AG10803 (cell line): ENCODE data around the gene CTXN1.

Experiments
- DNase-seq: peaks from one replicate; pipeline ENCODE4 v3.0.0; 2010; ENCODE audit warnings: low read depth
- H3K4me3 ChIP-seq: 2 replicates; pipeline ENCODE4 v1.5.1; 2011; ENCODE audit warnings: mild to moderate bottlenecking, low read length, control low read depth
- CTCF ChIP-seq: conservative IDR thresholded peaks from 2 replicates; pipeline ENCODE4 v1.5.1; 2011; ENCODE audit warnings: mild to moderate bottlenecking, low read length, control low read depth, inconsistent platforms

Gene CTXN1

DNA sequence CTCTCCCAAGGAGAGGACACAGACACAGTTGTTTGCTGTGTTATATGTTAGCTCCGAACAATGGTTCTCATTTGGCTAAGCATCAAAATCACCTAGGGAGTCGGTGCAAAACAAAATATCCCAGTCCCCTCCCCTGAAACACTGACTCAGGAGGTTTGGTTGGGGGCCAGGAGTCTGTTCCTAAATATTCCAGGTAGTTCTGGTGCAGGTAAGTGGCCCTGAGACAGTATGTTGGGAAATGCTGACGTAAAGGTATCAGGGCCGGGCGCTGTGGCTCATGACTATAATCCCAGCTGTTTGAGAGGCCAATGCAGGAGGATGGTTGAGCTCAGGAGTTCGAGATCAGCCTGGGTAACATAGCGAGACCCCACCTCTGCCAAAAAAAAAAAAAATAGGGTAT is 24.6 kb downstream of the CTXN1 start:
- DNase-seq = no peak
- no peak overlapping the region for H3K4me3 ChIP-seq
- TF ChIP-seq CTCF = no peak

DNA sequence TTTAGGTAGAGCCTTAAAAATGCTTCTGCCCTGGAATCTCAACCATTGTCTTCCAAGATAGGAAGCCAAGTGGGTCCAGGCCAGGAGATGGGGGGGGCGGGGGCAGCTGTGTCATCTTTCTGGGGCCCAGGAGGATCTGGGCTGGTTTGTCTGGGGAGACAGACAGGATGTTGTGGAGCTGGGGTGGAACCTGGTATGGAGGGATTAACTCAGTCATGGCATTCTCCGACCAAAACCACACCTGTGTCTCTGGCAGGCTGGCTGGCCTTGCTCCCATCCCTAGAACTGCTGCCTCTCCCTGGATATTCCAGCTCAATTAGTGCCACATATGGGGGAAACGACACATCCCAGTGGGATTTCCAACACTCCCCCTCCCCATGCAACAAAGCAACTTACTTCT is 25.0 kb downstream of the CTXN1 start:
- no peak for DNase-seq
- no peak for TF ChIP-seq CTCF
- no peak overlapping the region for H3K4me3 ChIP-seq

DNA sequence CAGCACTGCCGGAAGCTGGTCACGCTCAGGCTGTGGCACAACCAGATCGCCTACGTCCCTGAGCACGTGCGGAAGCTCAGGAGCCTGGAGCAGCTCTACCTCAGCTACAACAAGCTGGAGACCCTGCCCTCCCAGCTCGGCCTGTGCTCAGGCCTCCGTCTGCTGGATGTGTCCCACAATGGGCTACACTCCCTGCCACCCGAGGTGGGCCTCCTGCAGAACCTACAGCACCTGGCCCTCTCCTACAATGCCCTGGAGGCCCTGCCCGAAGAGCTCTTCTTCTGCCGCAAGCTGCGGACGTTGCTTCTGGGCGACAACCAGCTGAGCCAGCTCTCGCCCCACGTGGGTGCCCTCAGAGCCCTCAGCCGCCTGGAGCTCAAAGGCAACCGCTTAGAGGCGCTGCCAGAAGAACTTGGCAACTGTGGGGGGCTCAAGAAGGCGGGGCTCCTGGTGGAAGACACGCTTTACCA is 25.5 kb downstream of the CTXN1 start:
- H3K4me3 ChIP-seq = no peak overlapping the region
- DNase-seq = no peak
- TF ChIP-seq CTCF = no peak

GRCh38 chr19:7899751-7900378 is 26.1 kb downstream of the CTXN1 start:
- no peak for DNase-seq
- TF ChIP-seq CTCF = no peak
- H3K4me3 ChIP-seq = no peak overlapping the region

DNA sequence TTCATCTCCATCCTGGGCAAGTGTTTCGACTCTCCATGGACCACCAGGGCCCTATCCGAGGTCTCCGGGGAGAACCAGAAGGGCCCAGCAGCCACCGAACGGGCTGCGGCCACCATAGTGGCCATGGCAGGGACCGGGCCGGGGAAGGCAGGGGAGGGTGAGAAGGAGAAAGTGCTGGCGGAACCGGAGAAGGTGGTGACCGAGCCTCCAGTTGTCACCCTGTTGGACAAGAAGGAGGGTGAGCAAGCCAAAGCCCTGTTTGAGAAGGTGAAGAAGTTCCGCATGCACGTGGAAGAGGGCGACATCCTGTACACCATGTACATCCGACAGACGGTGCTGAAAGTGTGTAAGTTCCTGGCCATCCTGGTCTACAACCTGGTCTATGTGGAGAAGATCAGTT is 27.0 kb downstream of the CTXN1 start:
- no peak overlapping the region for H3K4me3 ChIP-seq
- no peak for DNase-seq
- TF ChIP-seq CTCF = no peak

- no peak for DNase-seq
- H3K4me3 ChIP-seq = no peak overlapping the region
- no peak for TF ChIP-seq CTCF
Measured at GRCh38 chr19:7897292-7897691, 28.6 kb downstream of the CTXN1 start.

GRCh38 chr19:7895565-7895964 is 30.4 kb downstream of the CTXN1 start:
- no peak for DNase-seq
- no peak for TF ChIP-seq CTCF

More at GRCh38 chr19:7895565-7895964, 30.4 kb downstream of the CTXN1 start:
- no peak overlapping the region for H3K4me3 ChIP-seq
